Activated CD8-positive, alpha-beta T cell treated with anti-CD3 and anti-CD28 coated beads for 36 hours (primary cell): ENCODE results near the gene VTI1A. TPM values are rescaled to one million over a fixed set of nuclear protein-coding genes. Genes with fewer than 3 reads are reported as not detected.
A peak's percentile ranks its signal among the peaks of the same experiment; 100 is the strongest.

Experiments
- ATAC-seq: fragments of 200-7000 bp; cut with Tn5 transposase; one replicate; pipeline ENCODE4 v1.10.0; 2021; ENCODE audit warnings: mild to moderate bottlenecking, moderate library complexity
- CTCF ChIA-PET: fragments of 350-600 bp; sonication (Branson Sonifier 250); formaldehyde crosslinking; loops from one replicate; lab custom pipeline; 2021; ENCODE audit warnings: antibody characterized with exemption; lab: Charles Lee
- POLR2A ChIA-PET: fragments of 350-600 bp; sonication (Branson Sonifier 250); formaldehyde crosslinking; loops from one replicate; lab custom pipeline; 2021; ENCODE audit warnings: antibody characterized with exemption; lab: Charles Lee
- DNase-seq: peaks from one replicate; pipeline ENCODE4 v3.0.0-alpha.2; 2020
- H3K27ac Mint-ChIP-seq: one replicate; pipeline ENCODE4 v1.8.0; 2021; ENCODE audit warnings: mild to moderate bottlenecking, mixed read lengths
- H3K27me3 Mint-ChIP-seq: one replicate; pipeline ENCODE4 v1.8.0; 2021; ENCODE audit warnings: mixed read lengths
- H3K36me3 Mint-ChIP-seq: one replicate; pipeline ENCODE4 v1.8.0; 2021; ENCODE audit warnings: low read depth, mixed read lengths
- H3K4me1 Mint-ChIP-seq: one replicate; pipeline ENCODE4 v1.8.0; 2021; ENCODE audit warnings: low read depth, mixed read lengths
- H3K4me3 Mint-ChIP-seq: one replicate; pipeline ENCODE4 v1.8.0; 2021; ENCODE audit warnings: mild to moderate bottlenecking, moderate library complexity, mixed read lengths
- H3K9me3 Mint-ChIP-seq: one replicate; pipeline ENCODE4 v1.8.0; 2021; ENCODE audit warnings: mixed read lengths
- intact Hi-C: fragments of 100-400 bp; cut with micrococcal nuclease; formaldehyde crosslinking; loops from one replicate; pipeline ENCODE4 v1.10.0; 2022
- total RNA-seq, 2 experiments: library from RNA; stranded (reverse); gene quantifications; one replicate each; pipeline ENCODE4 v1.2.3, GENCODE V29; 2021
- TF ChIP-seq, protein P1 (sequence below): fragments of 200-600 bp; IDR thresholded peaks from one replicate; pipeline ENCODE4 v1.8.0; 2022; ENCODE audit warnings: antibody characterized with exemption, mild to moderate bottlenecking

Gene VTI1A
- total RNA-seq, 2 experiments from 2014 or later = 29.4 to 30.0 TPM

GRCh38 chr10:112512294-112512693, 65.3 kb downstream of the VTI1A start:
- no peak for ATAC-seq
- TF ChIP-seq, protein P1, sequence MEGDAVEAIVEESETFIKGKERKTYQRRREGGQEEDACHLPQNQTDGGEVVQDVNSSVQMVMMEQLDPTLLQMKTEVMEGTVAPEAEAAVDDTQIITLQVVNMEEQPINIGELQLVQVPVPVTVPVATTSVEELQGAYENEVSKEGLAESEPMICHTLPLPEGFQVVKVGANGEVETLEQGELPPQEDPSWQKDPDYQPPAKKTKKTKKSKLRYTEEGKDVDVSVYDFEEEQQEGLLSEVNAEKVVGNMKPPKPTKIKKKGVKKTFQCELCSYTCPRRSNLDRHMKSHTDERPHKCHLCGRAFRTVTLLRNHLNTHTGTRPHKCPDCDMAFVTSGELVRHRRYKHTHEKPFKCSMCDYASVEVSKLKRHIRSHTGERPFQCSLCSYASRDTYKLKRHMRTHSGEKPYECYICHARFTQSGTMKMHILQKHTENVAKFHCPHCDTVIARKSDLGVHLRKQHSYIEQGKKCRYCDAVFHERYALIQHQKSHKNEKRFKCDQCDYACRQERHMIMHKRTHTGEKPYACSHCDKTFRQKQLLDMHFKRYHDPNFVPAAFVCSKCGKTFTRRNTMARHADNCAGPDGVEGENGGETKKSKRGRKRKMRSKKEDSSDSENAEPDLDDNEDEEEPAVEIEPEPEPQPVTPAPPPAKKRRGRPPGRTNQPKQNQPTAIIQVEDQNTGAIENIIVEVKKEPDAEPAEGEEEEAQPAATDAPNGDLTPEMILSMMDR = no peak
- Mint-ChIP-seq H3K4me3 (no peak overlapping the region), H3K4me1 (peaks cover 15% of the 10 kb centered on the region), H3K9me3 (no peaks in the 10 kb centered on the region), H3K36me3 (peaks cover 9% of the 10 kb centered on the region), H3K27ac (no peak overlapping the region), H3K27me3 (no peaks in the 10 kb centered on the region)
- ChIA-PET CTCF (no interaction called here), POLR2A (no interaction called here)
- no peak for DNase-seq
- intact Hi-C loops = no loop called here

DNA sequence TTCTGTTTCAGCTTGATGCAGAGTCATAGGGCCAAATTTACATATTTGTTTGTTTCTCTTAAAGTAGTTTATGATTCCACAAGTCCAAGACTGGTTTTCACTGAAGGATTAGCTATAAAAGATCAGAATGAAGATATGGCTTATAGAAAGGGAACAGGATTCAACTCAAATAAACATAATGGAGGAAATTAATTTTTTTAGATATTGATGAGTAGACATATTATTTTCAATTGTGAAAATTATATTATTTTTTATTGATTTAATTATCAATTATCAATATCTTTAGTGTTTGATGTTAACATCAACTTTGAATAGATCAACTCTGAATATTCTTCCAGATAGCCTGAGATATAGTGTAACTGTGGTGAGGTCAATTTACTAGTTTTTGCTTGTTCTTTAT, 68.1 kb downstream of the VTI1A start:
- Mint-ChIP-seq H3K27me3 (no peaks in the 10 kb centered on the region), H3K4me3 (no peak overlapping the region), H3K9me3 (no peaks in the 10 kb centered on the region), H3K27ac (no peak overlapping the region), H3K4me1 (peaks cover 25% of the 10 kb centered on the region), H3K36me3 (peaks cover 9% of the 10 kb centered on the region)
- no peak for DNase-seq
- POLR2A ChIA-PET = no interaction called here
- TF ChIP-seq, protein P1 = no peak
- intact Hi-C loops = no loop called here
- CTCF ChIA-PET = no interaction called here
- ATAC-seq = no peak

DNA sequence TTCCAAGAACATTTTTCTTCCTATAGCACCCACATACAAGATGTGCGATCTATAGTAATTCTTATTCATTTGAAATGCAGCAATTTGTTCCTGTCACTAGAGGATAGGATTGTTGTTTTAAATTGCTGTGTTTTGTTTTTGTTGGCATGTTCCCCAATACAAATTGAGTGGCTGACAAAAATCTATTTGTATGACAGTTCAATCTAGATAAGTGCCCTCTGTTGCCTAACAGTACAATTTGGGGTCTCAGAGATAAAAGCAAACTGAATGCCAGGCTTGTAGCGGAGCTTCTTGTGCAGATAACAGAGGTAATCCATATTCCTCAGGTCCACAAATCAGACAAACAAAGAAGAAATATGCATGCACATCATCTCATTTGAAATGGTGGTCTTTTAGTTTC, 68.8 kb downstream of the VTI1A start:
- Mint-ChIP-seq H3K36me3 (peaks cover 8% of the 10 kb centered on the region), H3K27me3 (no peaks in the 10 kb centered on the region), H3K9me3 (no peaks in the 10 kb centered on the region), H3K4me3 (no peak overlapping the region), H3K4me1 (peaks cover 21% of the 10 kb centered on the region), H3K27ac (no peak overlapping the region)
- POLR2A ChIA-PET = no interaction called here
- DNase-seq = no peak
- CTCF ChIA-PET = no interaction called here
- intact Hi-C loops = no loop called here
- TF ChIP-seq, protein P1 = no peak
- ATAC-seq = no peak

DNA sequence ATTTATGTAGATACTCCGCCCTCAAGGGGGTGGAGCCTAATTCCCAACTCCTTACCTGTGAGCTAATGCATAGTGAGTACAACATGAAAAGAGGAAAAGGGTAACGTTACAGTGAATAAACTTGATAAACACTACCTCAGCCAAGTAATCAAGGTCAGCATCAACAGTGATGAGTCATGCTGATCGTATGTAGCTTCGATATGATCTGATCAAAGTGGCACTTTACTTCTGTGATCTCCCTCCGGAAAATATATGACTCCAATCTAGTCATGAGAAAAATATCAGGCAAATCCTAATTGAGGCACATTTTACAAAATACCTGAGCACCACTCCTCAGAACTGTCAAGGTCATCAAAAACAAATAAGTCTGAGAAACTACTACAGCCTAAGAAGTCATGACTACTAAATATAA, 70.4 kb downstream of the VTI1A start:
- Mint-ChIP-seq H3K36me3 (peaks cover 2% of the 10 kb centered on the region), H3K27me3 (no peaks in the 10 kb centered on the region), H3K4me3 (no peak overlapping the region), H3K4me1 (peaks cover 15% of the 10 kb centered on the region), H3K27ac (no peak overlapping the region), H3K9me3 (no peaks in the 10 kb centered on the region)
- ATAC-seq (no peak), DNase-seq (no peak)
- ChIA-PET POLR2A (interaction anchor here (1.1 kb wide), 1 partner anchor 70 kb away, joined by 4 read pairs; the partner anchor contains the start of gene VTI1A), CTCF (interaction anchor here (0.9 to 1.5 kb wide), 2 partner anchors 9 to 45 kb away, joined by 4 to 5 read pairs; no protein-coding TSS in a partner anchor)
- TF ChIP-seq, protein P1 = no peak
- intact Hi-C loops = no loop called here

- Mint-ChIP-seq H3K36me3 (peaks cover 2% of the 10 kb centered on the region), H3K4me1 (peaks cover 15% of the 10 kb centered on the region), H3K27ac (no peak overlapping the region), H3K27me3 (no peaks in the 10 kb centered on the region), H3K4me3 (no peak overlapping the region), H3K9me3 (no peaks in the 10 kb centered on the region)
- ChIA-PET CTCF (interaction anchor here (0.7 to 0.8 kb wide), 2 partner anchors 12 to 77 kb away, joined by 3 read pairs; no protein-coding TSS in a partner anchor), POLR2A (interaction anchor here (0.7 kb wide), 1 partner anchor 13 kb away, joined by 3 read pairs; no protein-coding TSS in a partner anchor)
- intact Hi-C loops = no loop called here
- TF ChIP-seq, protein P1 = no peak
- peak; percentile 54 for DNase-seq
- peak; percentile 97 for ATAC-seq
These were observed 72.2 kb downstream of the VTI1A start for GRCh38 chr10:112519133-112519761.
